Transverse colon (tissue), 3 donors: ENCODE data around the gene SARDH.

Experiments
- POLR2A ChIP-seq: fragments of 450-650 bp; IDR thresholded peaks from one replicate; pipeline ENCODE4 v1.6.1; 2016; ENCODE audit warnings: antibody characterized with exemption, mild to moderate bottlenecking, moderate library complexity
- TF ChIP-seq, protein P1 (sequence below), 5 experiments: fragments of 200-600 bp in 3 of 5; fragments of 450-650 bp in 2 of 5; sonication (generic) in 3 of 5; IDR thresholded peaks; 1 replicate in 2 of 5; 2 replicates in 3 of 5; pipeline ENCODE4 v1.5.1; 2016 to 2017; ENCODE audit warnings: antibody characterized with exemption in 5 of 5, inconsistent platforms in 3 of 5, mild to moderate bottlenecking in 2 of 5, moderate library complexity in 1 of 5

DNA sequence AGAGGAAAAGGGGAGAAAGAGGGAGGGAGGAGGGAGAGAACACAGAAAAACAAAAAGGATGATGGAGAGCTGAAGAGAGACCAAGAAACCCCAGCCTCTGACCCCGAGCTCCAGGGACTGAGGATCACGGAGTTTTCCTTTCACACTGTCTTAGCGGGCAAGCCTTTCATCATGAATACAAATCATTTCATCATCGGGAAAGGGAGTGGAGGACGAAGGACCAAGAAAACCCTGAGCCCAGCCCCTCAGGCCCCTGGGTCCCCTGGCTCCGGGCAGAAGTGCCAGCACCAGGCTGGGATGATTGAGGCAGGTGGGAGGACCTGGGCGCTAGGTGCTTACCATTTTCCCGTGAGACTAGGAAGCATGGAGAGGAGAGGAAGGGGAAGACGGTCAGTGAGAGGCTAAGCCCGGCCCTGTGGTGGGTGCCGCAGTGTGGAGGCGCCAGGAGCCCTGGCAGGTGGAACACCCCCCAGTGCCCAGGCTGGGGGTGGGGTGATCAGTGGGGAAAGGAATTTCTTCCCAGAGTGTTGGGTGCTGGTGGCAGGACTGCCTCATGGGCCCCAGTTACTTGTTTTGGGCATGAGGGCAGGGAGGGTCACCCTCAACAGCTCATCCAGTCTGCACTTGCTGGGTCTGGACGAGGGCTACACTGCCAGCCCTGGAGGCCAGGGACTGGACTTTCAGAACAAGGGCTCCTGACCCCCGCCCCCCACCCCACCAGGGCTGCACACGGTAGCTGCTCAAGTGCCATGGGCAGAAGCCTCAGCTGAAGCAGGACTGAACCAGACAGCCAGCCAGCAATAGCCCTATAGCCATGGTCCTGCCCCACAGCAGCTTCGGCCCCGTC lies 49.0 kb upstream of the SARDH start:
- TF ChIP-seq, protein P1, sequence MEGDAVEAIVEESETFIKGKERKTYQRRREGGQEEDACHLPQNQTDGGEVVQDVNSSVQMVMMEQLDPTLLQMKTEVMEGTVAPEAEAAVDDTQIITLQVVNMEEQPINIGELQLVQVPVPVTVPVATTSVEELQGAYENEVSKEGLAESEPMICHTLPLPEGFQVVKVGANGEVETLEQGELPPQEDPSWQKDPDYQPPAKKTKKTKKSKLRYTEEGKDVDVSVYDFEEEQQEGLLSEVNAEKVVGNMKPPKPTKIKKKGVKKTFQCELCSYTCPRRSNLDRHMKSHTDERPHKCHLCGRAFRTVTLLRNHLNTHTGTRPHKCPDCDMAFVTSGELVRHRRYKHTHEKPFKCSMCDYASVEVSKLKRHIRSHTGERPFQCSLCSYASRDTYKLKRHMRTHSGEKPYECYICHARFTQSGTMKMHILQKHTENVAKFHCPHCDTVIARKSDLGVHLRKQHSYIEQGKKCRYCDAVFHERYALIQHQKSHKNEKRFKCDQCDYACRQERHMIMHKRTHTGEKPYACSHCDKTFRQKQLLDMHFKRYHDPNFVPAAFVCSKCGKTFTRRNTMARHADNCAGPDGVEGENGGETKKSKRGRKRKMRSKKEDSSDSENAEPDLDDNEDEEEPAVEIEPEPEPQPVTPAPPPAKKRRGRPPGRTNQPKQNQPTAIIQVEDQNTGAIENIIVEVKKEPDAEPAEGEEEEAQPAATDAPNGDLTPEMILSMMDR (IDR thresholded peaks at IDR 0.05): no peak
- no peak for TF ChIP-seq POLR2A
